OCI-LY1 (cell line): ENCODE measurements around the gene EPN2.

Experiments
- CTCF ChIP-seq: fragments of 200-600 bp; sonication (generic), shearing (Covaris generic); IDR thresholded peaks from 2 replicates; pipeline ENCODE4 v1.5.1; 2017; ENCODE audit warnings: mild to moderate bottlenecking, antibody characterized with exemption, low read length, moderate library complexity, mixed read lengths
- EZH2 ChIP-seq: fragments of 200-600 bp; sonication (generic), shearing (Covaris generic); IDR thresholded peaks from 2 replicates; pipeline ENCODE4 v1.8.0; 2017; ENCODE audit warnings: borderline replicate concordance, mixed run types, mild to moderate bottlenecking, antibody characterized with exemption, low read length, moderate library complexity, mixed read lengths

GRCh38 chr17:19316761-19317358, 79.7 kb downstream of the EPN2 start:
- TF ChIP-seq CTCF = no peak
- no peak for TF ChIP-seq EZH2
